Large intestine (tissue), 3 donors: ENCODE results near the gene IAH1. TPM values are rescaled to one million over a fixed set of nuclear protein-coding genes. Genes with fewer than 3 reads are reported as not detected.

ENCODE experiments used
- DNase-seq, 2 donors: peaks; one replicate each; pipeline versions ENCODE4 v3.0.0 to v3.0.0-alpha.2; 2013
- H3K27ac ChIP-seq: one replicate; pipeline ENCODE4 v1.5.1; 2013; ENCODE audit warnings: low read length
- H3K27me3 ChIP-seq: 2 replicates; pipeline ENCODE4 v1.6.1; 2013; ENCODE audit warnings: low read length; ENCODE audit not compliant: control insufficient read depth, insufficient read depth
- H3K36me3 ChIP-seq: 2 replicates; pipeline ENCODE4 v1.6.1; 2013; ENCODE audit warnings: low read length; ENCODE audit not compliant: control insufficient read depth, insufficient read depth
- H3K4me1 ChIP-seq: one replicate; pipeline ENCODE4 v1.6.1; 2013; ENCODE audit warnings: low read length; ENCODE audit not compliant: control insufficient read depth, insufficient read depth
- H3K4me3 ChIP-seq: one replicate; pipeline ENCODE4 v1.5.1; 2013; ENCODE audit warnings: low read length
- H3K9me3 ChIP-seq: one replicate; pipeline ENCODE4 v1.6.1; 2013; ENCODE audit warnings: mild to moderate bottlenecking, low read depth, low read length, moderate library complexity; ENCODE audit not compliant: control insufficient read depth
- WGBS: methylation state at CpG from one replicate; pipeline ENCODE4 v1.1.5; 2013; ENCODE audit warnings: low lambda C conversion rate; ENCODE audit not compliant: insufficient coverage; 5-methylcytosine and 5-hydroxymethylcytosine counted together
- polyA plus RNA-seq: library from polyadenylated mRNA; unstranded; fragments of 120-200 nt; gene quantifications from one replicate; pipeline ENCODE4 v1.2.1, GENCODE V29; 2013

Gene IAH1
- polyA plus RNA-seq, 1 donor, result 43.4 TPM

DNA sequence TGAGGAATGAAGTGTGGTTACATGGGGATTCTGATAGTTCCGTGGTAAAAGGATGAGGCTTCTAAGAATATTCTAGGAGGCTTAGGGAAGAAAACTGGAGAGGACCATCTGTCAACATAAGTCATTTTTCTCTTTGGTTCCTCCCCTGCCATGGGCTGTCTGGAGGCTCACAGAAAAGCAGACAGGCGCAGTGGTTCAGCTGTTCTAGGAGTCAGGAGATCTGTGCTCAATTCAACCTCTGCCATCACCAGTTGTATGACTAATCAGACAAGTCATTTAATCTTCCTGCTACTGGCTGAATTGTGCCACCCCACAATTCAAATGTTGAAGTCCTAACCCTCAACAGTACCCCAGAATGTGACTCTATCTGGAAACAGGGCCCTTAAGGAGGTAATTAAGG lies 44.9 kb downstream of the IAH1 start:
- Histone ChIP-seq H3K4me3 (no peak overlapping the region), H3K4me1 (no peaks in the 10 kb centered on the region), H3K27ac (no peak overlapping the region), H3K27me3 (no peaks in the 10 kb centered on the region), H3K36me3 (peaks cover 53% of the 10 kb centered on the region), H3K9me3 (no peaks in the 10 kb centered on the region)
- DNase-seq, result no peak
- no CpG with 5 or more reads among the region's 2 CpGs for WGBS

DNA sequence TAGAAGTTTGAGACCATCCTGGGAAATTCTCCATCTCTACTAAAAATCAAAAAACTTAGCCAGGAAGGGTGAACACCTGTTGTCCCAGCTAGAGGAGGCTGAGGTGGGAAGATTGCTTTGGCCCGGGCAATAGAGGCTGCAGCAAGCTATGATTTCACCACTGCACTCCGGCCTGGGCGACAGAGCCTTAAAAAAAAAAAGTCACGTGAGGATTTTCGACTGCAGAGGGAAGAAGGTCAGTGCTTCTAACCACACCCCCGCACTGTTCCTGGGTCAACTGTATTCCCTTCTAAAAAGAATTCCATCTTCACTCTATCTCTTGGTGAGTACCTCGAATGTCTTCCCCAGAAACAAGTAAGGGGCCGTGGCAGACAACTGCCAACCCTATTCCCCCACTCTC lies 49.9 kb downstream of the IAH1 start:
- no peak for DNase-seq
- no CpG with 5 or more reads among the region's 8 CpGs for WGBS
- Histone ChIP-seq H3K27ac (no peak overlapping the region), H3K4me3 (no peak overlapping the region), H3K9me3 (no peaks in the 10 kb centered on the region), H3K4me1 (no peaks in the 10 kb centered on the region), H3K27me3 (no peaks in the 10 kb centered on the region), H3K36me3 (peaks cover 46% of the 10 kb centered on the region)

DNA sequence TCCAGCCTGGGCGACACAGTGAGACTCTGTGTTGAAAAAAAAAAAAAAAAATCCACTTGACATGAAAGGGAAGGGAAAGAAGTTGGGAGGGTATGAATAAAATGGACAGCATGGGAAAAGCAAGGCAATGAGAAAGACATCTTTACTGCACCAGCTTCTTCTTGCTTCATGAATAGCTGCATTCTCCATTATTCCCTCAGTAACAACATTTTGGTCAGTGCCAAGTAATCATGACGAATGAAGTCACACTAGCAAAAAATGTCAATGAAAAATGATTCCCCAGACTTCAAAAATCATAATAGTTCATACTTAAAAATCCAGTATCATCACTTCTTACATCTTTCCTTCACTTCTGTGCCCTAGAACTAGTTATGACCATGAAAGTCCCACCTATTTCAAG lies 50.9 kb downstream of the IAH1 start:
- 100% methylated on average over 1 of the region's 2 CpGs for WGBS

GRCh38 chr2:9527995-9528787 lies 53.8 kb downstream of the IAH1 start:
- Histone ChIP-seq H3K4me1 (no peaks in the 10 kb centered on the region), H3K36me3 (peaks cover 34% of the 10 kb centered on the region), H3K27me3 (no peaks in the 10 kb centered on the region), H3K9me3 (no peaks in the 10 kb centered on the region), H3K27ac (no peak overlapping the region), H3K4me3 (no peak overlapping the region)
- 60% methylated on average over 1 of the region's 4 CpGs for WGBS
- no peak for DNase-seq

More for the DNA sequence above, 50.9 kb downstream of the IAH1 start:
- peaks cover 39% of the 10 kb centered on the region for H3K36me3 ChIP-seq
- no peak for DNase-seq
- no peaks in the 10 kb centered on the region for H3K27me3 ChIP-seq
- no peaks in the 10 kb centered on the region for H3K4me1 ChIP-seq
- H3K27ac ChIP-seq, result no peak overlapping the region
- H3K9me3 ChIP-seq, result no peaks in the 10 kb centered on the region
- no peak overlapping the region for H3K4me3 ChIP-seq

DNA sequence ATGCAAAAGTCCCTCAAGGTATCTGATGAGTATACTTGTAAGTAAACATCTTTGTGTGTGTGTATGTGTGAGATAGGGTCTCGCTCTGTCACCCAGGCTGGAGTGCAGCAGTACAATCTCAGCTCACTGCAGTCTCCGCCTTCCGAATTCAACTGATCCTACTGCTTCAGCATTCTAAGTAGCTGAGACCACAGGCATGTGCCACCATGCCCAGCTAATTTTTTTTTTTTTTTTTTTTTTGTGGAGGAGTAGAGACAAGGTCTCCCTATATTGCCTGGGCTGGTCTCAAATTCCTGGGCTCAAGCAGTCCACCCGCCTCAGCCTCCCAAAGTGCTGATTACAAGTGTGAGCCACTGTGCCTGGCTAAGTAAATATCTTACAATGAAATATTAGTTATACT lies 58.1 kb downstream of the IAH1 start:
- Histone ChIP-seq H3K4me3 (no peak overlapping the region), H3K9me3 (no peaks in the 10 kb centered on the region), H3K27me3 (no peaks in the 10 kb centered on the region), H3K36me3 (peaks cover 27% of the 10 kb centered on the region), H3K27ac (no peak overlapping the region), H3K4me1 (peaks cover 2% of the 10 kb centered on the region)
- WGBS, result no CpG with 5 or more reads among the region's 4 CpGs
- DNase-seq, result no peak

- no peak overlapping the region for H3K4me3 ChIP-seq
- H3K9me3 ChIP-seq, result no peaks in the 10 kb centered on the region
- peaks cover 24% of the 10 kb centered on the region for H3K36me3 ChIP-seq
- DNase-seq, result no peak
- H3K27me3 ChIP-seq, result no peaks in the 10 kb centered on the region
- H3K4me1 ChIP-seq, result peaks cover 2% of the 10 kb centered on the region
- WGBS, result no CpG with 5 or more reads among the region's 2 CpGs
- H3K27ac ChIP-seq, result no peak overlapping the region
Observed at GRCh38 chr2:9533663-9534062, 59.3 kb downstream of the IAH1 start.

DNA sequence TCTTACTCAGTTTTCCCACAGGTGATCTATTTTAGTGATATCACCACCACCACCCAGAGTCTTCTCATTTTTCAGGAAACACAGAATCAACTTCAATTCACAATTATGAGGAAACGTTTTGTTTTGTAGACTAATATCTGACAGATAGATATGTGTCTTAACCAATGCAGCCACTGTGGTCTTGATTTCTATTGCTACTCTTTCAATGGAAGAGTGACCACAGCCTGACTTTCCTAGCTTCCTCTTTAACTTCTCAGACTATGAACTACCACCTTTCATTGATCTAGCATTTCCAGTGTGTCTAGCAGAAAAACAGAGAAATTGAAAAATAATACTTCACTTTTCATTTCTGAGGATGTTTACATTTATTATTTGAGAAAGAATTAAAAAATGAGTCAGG lies 60.8 kb downstream of the IAH1 start:
- H3K27ac ChIP-seq, result no peak overlapping the region

GRCh38 chr2:9536504-9536903 lies 62.2 kb downstream of the IAH1 start:
- no peak overlapping the region for H3K27ac ChIP-seq
- peaks cover 2% of the 10 kb centered on the region for H3K4me1 ChIP-seq
- H3K36me3 ChIP-seq, result peaks cover 20% of the 10 kb centered on the region
- no peaks in the 10 kb centered on the region for H3K27me3 ChIP-seq
- WGBS, result 100% methylated on average over 1 of the region's 6 CpGs
- no peaks in the 10 kb centered on the region for H3K9me3 ChIP-seq
- H3K4me3 ChIP-seq, result no peak overlapping the region
- DNase-seq, result no peak

More for the DNA sequence above, 60.8 kb downstream of the IAH1 start:
- no CpG with 5 or more reads among the region's 1 CpG for WGBS
- Histone ChIP-seq H3K27me3 (no peaks in the 10 kb centered on the region), H3K4me1 (peaks cover 2% of the 10 kb centered on the region), H3K9me3 (no peaks in the 10 kb centered on the region), H3K36me3 (peaks cover 20% of the 10 kb centered on the region), H3K4me3 (no peak overlapping the region)
- DNase-seq, result no peak

- Histone ChIP-seq H3K4me3 (no peak overlapping the region), H3K27ac (no peak overlapping the region), H3K9me3 (no peaks in the 10 kb centered on the region), H3K4me1 (peaks cover 2% of the 10 kb centered on the region), H3K27me3 (no peaks in the 10 kb centered on the region), H3K36me3 (peaks cover 20% of the 10 kb centered on the region)
- no peak for DNase-seq
- 80% methylated on average over 1 of the region's 2 CpGs for WGBS
Observed at GRCh38 chr2:9538000-9538507, 63.7 kb downstream of the IAH1 start.
